HFF-Myc (cell line): ENCODE measurements around the gene RPN1.
A peak's percentile ranks its signal among the peaks of the same experiment; 100 is the strongest.
"Not testable (repeated sequence)": the region's sequence is repeated elsewhere in the genome, so short reads cannot be mapped to it uniquely, and the experiment has no call there.

Experiments
- DNase-seq: peaks from one replicate; pipeline ENCODE4 v3.0.0-alpha.2; 2011; ENCODE audit warnings: low read depth; ENCODE audit errors: extremely low read depth
- H3K4me3 ChIP-seq: replicated peaks from 2 replicates; pipeline ENCODE4 v1.5.1; 2011; ENCODE audit warnings: low read depth, mild to moderate bottlenecking, control low read depth, low read length
- CTCF ChIP-seq: IDR thresholded peaks from 2 replicates; pipeline ENCODE4 v1.5.1; 2012; ENCODE audit warnings: mild to moderate bottlenecking, low read depth, low read length, control low read depth; ENCODE audit errors: missing control alignments

RPN1 gene

GRCh38 chr3:128684986-128685726 is 34.5 kb upstream of the RPN1 start:
- no peak for TF ChIP-seq CTCF
- no peak overlapping the region for H3K4me3 ChIP-seq
- DNase-seq, result no peak

GRCh38 chr3:128683957-128684356 is 33.3 kb upstream of the RPN1 start:
- TF ChIP-seq CTCF, result no peak
- no peak overlapping the region for H3K4me3 ChIP-seq
- DNase-seq, result no peak

DNA sequence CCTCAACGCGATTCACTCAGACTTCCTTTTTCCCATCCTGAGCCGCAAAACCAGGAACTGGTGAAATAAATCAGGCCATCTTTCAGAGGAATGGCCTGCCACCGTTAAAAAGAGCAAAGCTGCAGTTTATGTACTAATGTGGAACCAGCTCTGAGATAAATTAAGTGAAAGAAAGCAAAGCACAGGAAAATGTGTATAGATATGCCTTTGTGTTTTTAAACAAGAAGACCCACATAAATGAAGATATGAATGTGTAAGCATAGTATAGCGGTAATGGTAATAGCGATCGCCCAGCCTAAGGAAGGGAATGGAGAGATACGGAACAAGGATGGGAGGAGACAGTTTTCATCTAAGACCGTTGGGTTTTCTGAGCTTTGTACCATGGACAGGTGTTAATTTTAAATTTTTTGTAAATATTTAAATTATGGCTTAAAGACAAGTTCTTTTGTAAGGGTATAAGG is 30.8 kb upstream of the RPN1 start:
- no peak for DNase-seq
- H3K4me3 ChIP-seq, result peak overlapping the region; percentile 52
- TF ChIP-seq CTCF, result no peak

GRCh38 chr3:128680603-128681368 is 30.2 kb upstream of the RPN1 start:
- H3K4me3 ChIP-seq, result peak overlapping the region; percentile 52
- TF ChIP-seq CTCF, result peak; percentile 94
- peak; percentile 96 for DNase-seq

DNA sequence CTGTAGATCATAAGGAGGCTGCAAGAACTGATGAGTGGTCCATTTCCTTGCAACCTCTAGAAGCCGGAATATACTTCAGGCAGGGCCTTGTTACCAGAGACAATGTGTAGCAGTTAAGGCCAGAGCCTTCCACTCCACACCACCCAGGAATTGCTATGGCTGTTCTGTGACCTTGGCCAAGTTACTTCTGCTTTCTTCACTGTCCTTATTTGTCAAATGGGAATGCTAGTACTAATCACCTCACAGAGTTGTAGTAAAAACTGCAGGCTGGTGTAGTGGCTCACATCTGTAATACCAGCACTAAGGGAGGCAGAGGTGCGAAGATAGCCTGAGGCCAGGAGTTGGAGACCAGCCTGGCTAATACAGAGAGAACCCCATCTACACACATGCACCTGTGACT is 28.7 kb upstream of the RPN1 start:
- TF ChIP-seq CTCF, result no peak
- DNase-seq, result no peak
- H3K4me3 ChIP-seq, result no peak overlapping the region

- not testable (repeated sequence) for H3K4me3 ChIP-seq, DNase-seq
Measured at GRCh38 chr3:128675802-128676201, 25.2 kb upstream of the RPN1 start.

- TF ChIP-seq CTCF, result no peak
- H3K4me3 ChIP-seq, result no peak overlapping the region
- DNase-seq, result no peak
Measured at GRCh38 chr3:128674161-128674784, 23.7 kb upstream of the RPN1 start.
